Panc1 (cell line): ENCODE measurements around the gene FAM24B. TPM values are rescaled to one million over a fixed set of nuclear protein-coding genes. Genes with fewer than 3 reads are reported as not detected.
A peak's percentile ranks its signal among the peaks of the same experiment; 100 is the strongest.

Source experiments
- ATAC-seq: fragments of 200-7000 bp; cut with Tn5 transposase; 2 replicates; pipeline ENCODE4 v1.9.1; 2020; ENCODE audit warnings: mild to moderate bottlenecking, moderate library complexity
- BruUV-seq: library from RNA; stranded (reverse); fragments of 400-500 nt; replicated peaks from 2 replicates; lab custom pipeline; 2021; lab: Mats Ljungman, UMichigan
- CTCF ChIA-PET: fragments of 300-600 bp; sonication (Branson Sonifier 250); formaldehyde crosslinking; loops from one replicate; lab custom pipeline; 2022; ENCODE audit warnings: antibody characterized with exemption; lab: Charles Lee
- POLR2A ChIA-PET: fragments of 300-600 bp; sonication (Branson Sonifier 250); formaldehyde crosslinking; loops from one replicate; lab custom pipeline; 2022; ENCODE audit warnings: antibody characterized with exemption; lab: Charles Lee
- DNase-seq: peaks from one replicate; pipeline ENCODE4 v3.0.0-alpha.2; 2010; ENCODE audit warnings: low read depth, low spot score
- H3K27ac ChIP-seq: 2 replicates; pipeline ENCODE4 v1.5.1; 2011; ENCODE audit warnings: mild to moderate bottlenecking, low read length, inconsistent platforms
- H3K27me3 ChIP-seq: fragments of 200-500 bp; sonication (Bioruptor generic); 2 replicates; pipeline ENCODE4 v1.6.0; 2014; ENCODE audit warnings: low read length, inconsistent platforms; ENCODE audit not compliant: control insufficient read depth, insufficient read depth
- H3K36me3 ChIP-seq: fragments of 200-500 bp; sonication (Bioruptor generic); 2 replicates; pipeline ENCODE4 v1.5.1; 2014; ENCODE audit warnings: inconsistent platforms, mild to moderate bottlenecking, low read length, moderate library complexity; ENCODE audit not compliant: control insufficient read depth, insufficient read depth
- H3K4me1 ChIP-seq: 2 replicates; pipeline ENCODE4 v1.5.1; 2011; ENCODE audit warnings: inconsistent platforms, mild to moderate bottlenecking, low read length, moderate library complexity; ENCODE audit not compliant: control insufficient read depth, insufficient read depth
- H3K4me3 ChIP-seq, 2 experiments: 2 replicates each; pipeline ENCODE4 v1.5.1; 2011 to 2012; ENCODE audit warnings: low read depth in 2 of 2, low read length in 2 of 2, mild to moderate bottlenecking in 2 of 2, inconsistent platforms in 1 of 2, moderate library complexity in 1 of 2
- H3K9me3 ChIP-seq: fragments of 200-500 bp; sonication (Bioruptor generic); 2 replicates; pipeline ENCODE4 v1.5.1; 2014; ENCODE audit warnings: low read depth, mild to moderate bottlenecking, inconsistent platforms, low read length, moderate library complexity; ENCODE audit not compliant: control insufficient read depth, insufficient read depth
- POLR2AphosphoS5 ChIP-seq: IDR thresholded peaks from 2 replicates; pipeline ENCODE4 v1.6.1; 2012; ENCODE audit warnings: mild to moderate bottlenecking, low read depth, low read length, moderate library complexity
- REST ChIP-seq, 2 experiments: IDR thresholded peaks; 2 replicates each; pipeline ENCODE4 v1.6.1; 2011 to 2012; ENCODE audit warnings: low read depth in 2 of 2, control low read depth in 1 of 2, low read length in 1 of 2, mild to moderate bottlenecking in 1 of 2, moderate library complexity in 1 of 2; ENCODE audit not compliant: insufficient read depth in 1 of 2
- SIN3A ChIP-seq: IDR thresholded peaks from 2 replicates; pipeline ENCODE4 v1.6.1; 2012; ENCODE audit warnings: low read depth, mild to moderate bottlenecking, low read length, moderate library complexity, borderline replicate concordance; ENCODE audit not compliant: insufficient read depth
- TCF7L2 ChIP-seq: IDR thresholded peaks from 2 replicates; pipeline ENCODE4 v1.6.1; 2011; ENCODE audit warnings: mild to moderate bottlenecking, low read depth, low read length, inconsistent platforms
- in situ Hi-C: cut with HindIII; loops from 2 replicates; pipeline ENCODE4 v1.10.0; 2016; ENCODE audit warnings: low sequenced_read_pairs, low pct_unique_long_range_greater_than_20kb
- intact Hi-C: fragments of 100-400 bp; cut with micrococcal nuclease; formaldehyde crosslinking; loops from one replicate; pipeline ENCODE4 v1.10.0; 2022; ENCODE audit not compliant: unreplicated experiment
- total RNA-seq: library from RNA; stranded (reverse); gene quantifications from one replicate; pipeline ENCODE4 v1.2.1, GENCODE V29; 2021; ENCODE audit not compliant: unreplicated experiment
- TF ChIP-seq, protein P1 (sequence below): fragments of 450-650 bp; IDR thresholded peaks from 2 replicates; pipeline ENCODE4 v1.5.1; 2017; ENCODE audit warnings: mild to moderate bottlenecking

The FAM24B gene
- total RNA-seq, 1 experiment from 2014 or later, result 21.3 TPM

DNA sequence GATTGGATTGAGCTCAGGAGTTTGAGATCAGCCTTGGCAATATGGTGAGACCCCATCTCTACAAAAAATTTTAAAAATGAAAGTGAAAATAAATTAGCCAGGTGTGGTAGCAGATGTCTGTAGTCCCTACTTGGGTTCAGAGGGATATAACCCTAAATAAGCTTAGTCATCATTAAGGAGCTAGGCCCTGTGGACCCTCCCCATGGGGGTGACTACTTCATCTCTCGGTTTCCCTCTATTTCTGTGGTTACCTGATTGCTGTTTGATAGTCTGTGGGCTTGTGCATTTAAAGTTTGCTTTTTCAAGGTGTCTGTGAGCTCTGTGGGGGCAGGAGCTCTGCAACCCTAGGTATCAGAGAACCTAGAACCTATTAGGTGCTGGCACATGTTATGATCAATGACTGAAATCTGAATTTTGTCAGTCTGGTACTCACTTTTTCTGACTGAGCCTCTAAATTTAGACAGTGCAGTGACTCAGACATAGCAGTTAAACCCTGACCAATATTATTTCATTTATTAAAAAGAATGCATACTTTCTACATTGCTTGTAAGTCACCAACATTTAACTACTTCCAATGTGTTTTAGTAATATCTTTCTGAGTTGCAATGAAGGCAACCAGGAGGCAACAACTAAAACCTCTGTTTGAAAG is 25.6 kb downstream of the FAM24B start:
- peaks cover 8% of the 10 kb centered on the region; the same call in 1 of the 2 replicates for H3K36me3 ChIP-seq
- no peak overlapping the region for H3K4me3 ChIP-seq
- ChIA-PET POLR2A (no interaction called here), CTCF (no interaction called here)
- no peak for ATAC-seq
- no peaks in the 10 kb centered on the region for H3K9me3 ChIP-seq
- TF ChIP-seq, protein P1, sequence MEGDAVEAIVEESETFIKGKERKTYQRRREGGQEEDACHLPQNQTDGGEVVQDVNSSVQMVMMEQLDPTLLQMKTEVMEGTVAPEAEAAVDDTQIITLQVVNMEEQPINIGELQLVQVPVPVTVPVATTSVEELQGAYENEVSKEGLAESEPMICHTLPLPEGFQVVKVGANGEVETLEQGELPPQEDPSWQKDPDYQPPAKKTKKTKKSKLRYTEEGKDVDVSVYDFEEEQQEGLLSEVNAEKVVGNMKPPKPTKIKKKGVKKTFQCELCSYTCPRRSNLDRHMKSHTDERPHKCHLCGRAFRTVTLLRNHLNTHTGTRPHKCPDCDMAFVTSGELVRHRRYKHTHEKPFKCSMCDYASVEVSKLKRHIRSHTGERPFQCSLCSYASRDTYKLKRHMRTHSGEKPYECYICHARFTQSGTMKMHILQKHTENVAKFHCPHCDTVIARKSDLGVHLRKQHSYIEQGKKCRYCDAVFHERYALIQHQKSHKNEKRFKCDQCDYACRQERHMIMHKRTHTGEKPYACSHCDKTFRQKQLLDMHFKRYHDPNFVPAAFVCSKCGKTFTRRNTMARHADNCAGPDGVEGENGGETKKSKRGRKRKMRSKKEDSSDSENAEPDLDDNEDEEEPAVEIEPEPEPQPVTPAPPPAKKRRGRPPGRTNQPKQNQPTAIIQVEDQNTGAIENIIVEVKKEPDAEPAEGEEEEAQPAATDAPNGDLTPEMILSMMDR, result no peak
- TF ChIP-seq TCF7L2, result no peak
- TF ChIP-seq SIN3A, result no peak
- TF ChIP-seq REST (IDR thresholded peaks at IDR 0.05; ENCODE audit: insufficient read depth in 1 of 2, low read depth in 2 of 2, low read length in 1 of 2), result no peak
- no peak for TF ChIP-seq POLR2AphosphoS5
- no TSS peak for BruUV-seq
- H3K4me1 ChIP-seq, result peaks cover 57% of the 10 kb centered on the region
- intact Hi-C loops (no loop called here), in situ Hi-C loops (no loop called here)
- peak overlapping the region; percentile 66 for H3K27ac ChIP-seq
- no peak for DNase-seq
- H3K27me3 ChIP-seq, result no peaks in the 10 kb centered on the region

GRCh38 chr10:122852261-122852660 is 27.1 kb downstream of the FAM24B start:
- ATAC-seq, result no peak
- H3K27ac ChIP-seq, result peak overlapping the region; percentile 40; the same call in 1 of the 2 replicates

More at GRCh38 chr10:122852261-122852660, 27.1 kb downstream of the FAM24B start:
- in situ Hi-C loops (no loop called here), intact Hi-C loops (no loop called here)
- H3K4me1 ChIP-seq, result peaks cover 57% of the 10 kb centered on the region
- no peak overlapping the region for H3K4me3 ChIP-seq
- CTCF ChIA-PET, result no interaction called here
- DNase-seq, result no peak
- H3K27me3 ChIP-seq, result no peaks in the 10 kb centered on the region
- no TSS peak for BruUV-seq
- H3K9me3 ChIP-seq, result no peaks in the 10 kb centered on the region
- peaks cover 8% of the 10 kb centered on the region; the same call in 1 of the 2 replicates for H3K36me3 ChIP-seq
- TF ChIP-seq POLR2AphosphoS5, result 0 out of 2 replicates have a peak, but pooled peaks have one; percentile 18
- TF ChIP-seq, protein P1, result no peak
- POLR2A ChIA-PET, result no interaction called here
